Memory B cell (primary cell): ENCODE data around the gene TSEN15.
"Not testable (repeated sequence)": the region's sequence is repeated elsewhere in the genome, so short reads cannot be mapped to it uniquely, and the experiment has no call there.

ENCODE experiments used
- ATAC-seq: fragments of 150-1000 bp; cut with Tn5 transposase; 2 replicates; pipeline ENCODE4 v1.10.0; 2021; ENCODE audit warnings: low read depth, mild to moderate bottlenecking, moderate library complexity
- DNase-seq, 2 donors: peaks; one replicate each; pipeline ENCODE4 v3.0.0; 2022; ENCODE audit warnings: low spot score in 2 of 2
- H3K27ac Mint-ChIP-seq: one replicate; pipeline ENCODE4 v1.8.0; 2022; ENCODE audit warnings: mild to moderate bottlenecking, moderate library complexity, mixed read lengths
- H3K27me3 Mint-ChIP-seq: one replicate; pipeline ENCODE4 v1.8.0; 2022; ENCODE audit warnings: mixed read lengths
- H3K36me3 Mint-ChIP-seq: one replicate; pipeline ENCODE4 v1.8.0; 2022; ENCODE audit warnings: mild to moderate bottlenecking, mixed read lengths
- H3K4me1 Mint-ChIP-seq: one replicate; pipeline ENCODE4 v1.8.0; 2022; ENCODE audit warnings: mixed read lengths
- H3K4me3 Mint-ChIP-seq: one replicate; pipeline ENCODE4 v1.8.0; 2022; ENCODE audit warnings: mild to moderate bottlenecking, moderate library complexity, mixed read lengths
- H3K9me3 Mint-ChIP-seq: one replicate; pipeline ENCODE4 v1.8.0; 2022; ENCODE audit warnings: mixed read lengths

Gene TSEN15

DNA sequence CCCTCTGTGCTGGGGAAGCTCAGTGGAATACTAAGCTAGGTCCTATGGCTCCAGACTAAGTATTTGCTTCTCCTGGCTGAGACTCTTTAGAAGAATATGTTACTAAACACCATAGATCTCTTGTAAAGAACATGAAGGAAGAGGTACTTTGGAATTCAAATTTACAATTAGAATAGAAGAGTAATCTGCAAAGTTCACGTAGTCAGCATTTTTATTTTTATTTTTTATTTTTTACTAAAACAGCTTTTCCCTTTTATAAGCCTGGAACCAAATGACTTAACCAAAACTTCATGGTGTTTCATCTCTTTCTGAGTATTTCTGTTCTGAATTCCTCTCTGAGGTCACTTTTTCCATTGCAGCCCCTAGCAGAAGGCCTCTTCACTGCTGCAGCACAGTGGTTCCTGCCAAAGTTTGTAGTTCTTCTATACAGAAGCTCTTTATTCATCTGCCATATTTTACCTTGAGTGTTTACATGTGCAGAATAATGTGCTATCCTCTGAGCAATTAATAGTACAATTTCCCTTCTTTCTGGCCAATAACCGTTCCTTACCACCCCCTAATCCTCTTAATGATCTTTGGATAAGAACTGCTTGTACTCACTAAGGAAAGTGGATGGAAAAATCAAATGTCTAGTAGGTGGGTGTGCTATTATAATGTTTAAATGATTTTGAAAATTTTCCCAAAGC, 27.2 kb downstream of the TSEN15 start:
- ATAC-seq, result no peak
- Mint-ChIP-seq H3K9me3 (peaks cover 1% of the 10 kb centered on the region), H3K4me1 (no peaks in the 10 kb centered on the region), H3K36me3 (peaks cover 5% of the 10 kb centered on the region), H3K27me3 (no peaks in the 10 kb centered on the region), H3K27ac (no peak overlapping the region), H3K4me3 (no peak overlapping the region)
- DNase-seq, result no peak

DNA sequence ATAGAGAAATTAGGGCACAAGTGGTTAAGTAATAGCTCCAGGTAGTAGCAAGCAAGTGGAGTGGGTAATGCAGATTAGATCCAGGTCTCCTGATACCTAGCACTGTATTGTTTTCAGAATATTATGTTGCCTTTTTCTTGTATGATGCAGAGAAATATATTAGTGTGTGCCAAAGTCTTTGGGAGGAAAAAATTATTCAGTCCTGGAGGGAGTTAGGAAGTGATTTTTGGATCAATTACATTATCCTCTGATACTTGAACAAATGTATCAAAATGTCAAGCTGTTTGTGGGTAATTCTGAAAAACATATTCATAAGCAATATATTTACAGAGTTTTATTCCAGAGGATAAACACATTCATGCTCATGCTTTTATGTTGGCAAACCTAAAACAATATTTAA, 28.8 kb downstream of the TSEN15 start:
- H3K27ac Mint-ChIP-seq, result no peak overlapping the region

DNA sequence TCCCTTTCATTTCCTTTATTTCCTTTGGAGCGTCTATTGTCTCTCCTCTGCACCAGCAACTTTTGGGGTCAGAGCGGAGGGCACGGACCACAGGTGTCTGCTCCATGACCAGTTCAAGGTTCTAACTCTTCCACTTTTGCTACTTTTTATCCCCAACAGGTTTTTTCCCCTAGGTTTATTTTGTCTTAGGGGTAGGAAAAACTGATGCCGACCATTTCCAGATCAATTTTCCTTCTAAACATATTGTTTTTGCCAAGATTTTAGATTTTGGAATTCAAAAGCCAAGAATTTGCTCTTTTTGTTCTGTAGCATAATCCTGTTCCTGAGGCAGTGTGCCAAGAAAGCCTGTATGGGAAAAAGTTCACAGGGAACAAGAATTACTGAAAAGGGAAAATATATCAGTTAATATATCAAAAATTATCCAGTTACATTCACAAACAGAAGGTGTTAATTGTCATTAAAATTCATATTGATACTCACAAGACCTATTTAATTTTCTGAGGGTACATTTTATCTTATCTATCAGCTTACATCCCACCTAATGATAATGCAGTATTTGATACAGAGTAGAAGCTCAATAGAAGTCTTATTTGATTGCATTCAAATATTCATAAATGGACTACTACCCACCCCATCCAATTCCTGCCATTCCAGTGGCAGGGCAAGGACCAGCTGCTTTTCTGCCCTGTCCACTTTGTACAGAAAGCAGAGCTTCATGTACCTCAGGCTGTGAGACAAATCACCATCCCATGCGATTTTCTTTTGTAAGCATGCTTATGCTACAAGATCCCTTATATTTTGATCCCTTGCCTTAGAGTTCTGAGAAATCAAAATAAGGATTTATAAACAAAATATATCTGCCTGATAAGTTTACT, 31.2 kb downstream of the TSEN15 start:
- Mint-ChIP-seq H3K36me3 (peaks cover 13% of the 10 kb centered on the region), H3K27ac (no peak overlapping the region), H3K9me3 (no peaks in the 10 kb centered on the region), H3K27me3 (no peaks in the 10 kb centered on the region), H3K4me1 (no peaks in the 10 kb centered on the region), H3K4me3 (no peak overlapping the region)
- no peak for ATAC-seq
- DNase-seq, result no peak

More for the DNA sequence above, 28.8 kb downstream of the TSEN15 start:
- ATAC-seq, result no peak
- Mint-ChIP-seq H3K27me3 (no peaks in the 10 kb centered on the region), H3K9me3 (peaks cover 1% of the 10 kb centered on the region), H3K36me3 (peaks cover 6% of the 10 kb centered on the region), H3K4me1 (no peaks in the 10 kb centered on the region), H3K4me3 (no peak overlapping the region)
- no peak for DNase-seq

DNA sequence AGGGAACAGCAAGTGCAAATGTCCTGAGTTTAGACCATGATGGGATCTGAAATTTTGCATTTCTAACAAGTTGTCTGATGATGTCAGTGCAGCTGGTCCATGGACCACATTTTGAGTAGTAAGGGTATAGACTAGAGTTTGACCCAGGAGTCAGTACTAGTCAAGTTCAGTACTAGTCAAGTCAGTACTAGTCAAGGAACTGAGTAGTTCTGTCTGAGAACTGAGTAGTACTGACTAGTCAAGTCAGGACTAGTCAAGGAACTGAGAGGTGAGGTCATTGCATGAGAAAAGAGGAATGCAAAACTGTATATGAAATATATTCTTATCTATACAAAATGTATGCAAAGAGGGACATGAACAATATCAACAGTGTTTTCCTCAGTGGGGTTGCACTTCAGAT, 34.1 kb downstream of the TSEN15 start:
- H3K27me3 Mint-ChIP-seq, result no peaks in the 10 kb centered on the region
- no peak overlapping the region for H3K4me3 Mint-ChIP-seq
- H3K27ac Mint-ChIP-seq, result no peak overlapping the region
- ATAC-seq, result no peak
- H3K36me3 Mint-ChIP-seq, result peaks cover 13% of the 10 kb centered on the region
- H3K4me1 Mint-ChIP-seq, result no peaks in the 10 kb centered on the region
- no peak for DNase-seq
- H3K9me3 Mint-ChIP-seq, result no peaks in the 10 kb centered on the region

DNA sequence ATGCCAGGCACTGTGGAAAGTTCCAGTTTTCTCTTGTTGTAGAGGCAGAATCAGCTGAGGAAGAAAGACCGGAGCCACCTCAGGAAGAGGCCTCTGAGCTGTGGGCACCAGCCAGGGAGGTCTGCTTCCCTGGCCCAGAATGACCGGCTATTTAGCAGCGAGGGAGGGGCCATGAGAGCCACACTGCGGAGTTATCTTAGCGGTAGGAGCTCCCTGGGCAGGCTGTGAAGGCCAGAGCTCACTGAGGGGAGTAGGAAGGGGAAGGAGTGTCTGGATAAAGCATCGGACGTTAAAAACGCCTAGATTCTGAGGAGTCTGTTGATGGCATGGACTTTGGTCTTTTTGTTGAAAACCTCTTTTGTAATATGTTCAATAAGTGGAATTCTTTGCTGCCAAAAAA, 36.5 kb downstream of the TSEN15 start:
- Mint-ChIP-seq H3K4me3 (no peak overlapping the region), H3K27me3 (no peaks in the 10 kb centered on the region), H3K9me3 (no peaks in the 10 kb centered on the region), H3K36me3 (peaks cover 13% of the 10 kb centered on the region), H3K4me1 (no peaks in the 10 kb centered on the region), H3K27ac (no peak overlapping the region)
- no peak for DNase-seq
- no peak for ATAC-seq

- Mint-ChIP-seq H3K4me1 (no peaks in the 10 kb centered on the region), H3K9me3 (no peaks in the 10 kb centered on the region), H3K4me3 (no peak overlapping the region), H3K36me3 (peaks cover 15% of the 10 kb centered on the region), H3K27me3 (no peaks in the 10 kb centered on the region), H3K27ac (no peak overlapping the region)
- ATAC-seq (no peak), DNase-seq (no peak)
Observed at GRCh38 chr1:184093071-184093470, 41.5 kb downstream of the TSEN15 start.

DNA sequence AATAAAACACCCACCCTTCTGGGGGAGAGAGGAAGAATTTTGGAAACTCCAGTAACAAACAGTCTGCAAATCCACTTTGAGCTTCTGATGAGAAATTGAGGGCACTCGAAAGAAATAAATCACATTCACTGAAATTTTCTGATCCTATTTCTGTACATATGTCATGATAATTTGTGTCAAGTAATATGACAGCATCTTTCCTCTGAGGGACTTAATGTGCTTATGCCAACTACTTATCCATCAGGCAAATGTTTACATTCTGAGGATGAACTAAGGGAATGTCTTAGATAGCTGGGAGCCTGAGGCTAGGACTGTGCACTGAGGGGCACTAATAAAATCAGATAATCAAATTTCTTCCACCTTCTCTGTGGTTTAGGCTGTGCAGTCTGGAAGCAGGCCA, 44.5 kb downstream of the TSEN15 start:
- H3K9me3 Mint-ChIP-seq, result no peaks in the 10 kb centered on the region
- ATAC-seq (no peak), DNase-seq (no peak)
- no peak overlapping the region for H3K27ac Mint-ChIP-seq
- no peaks in the 10 kb centered on the region for H3K4me1 Mint-ChIP-seq
- H3K36me3 Mint-ChIP-seq, result peaks cover 18% of the 10 kb centered on the region
- H3K4me3 Mint-ChIP-seq, result no peak overlapping the region
- no peaks in the 10 kb centered on the region for H3K27me3 Mint-ChIP-seq

DNA sequence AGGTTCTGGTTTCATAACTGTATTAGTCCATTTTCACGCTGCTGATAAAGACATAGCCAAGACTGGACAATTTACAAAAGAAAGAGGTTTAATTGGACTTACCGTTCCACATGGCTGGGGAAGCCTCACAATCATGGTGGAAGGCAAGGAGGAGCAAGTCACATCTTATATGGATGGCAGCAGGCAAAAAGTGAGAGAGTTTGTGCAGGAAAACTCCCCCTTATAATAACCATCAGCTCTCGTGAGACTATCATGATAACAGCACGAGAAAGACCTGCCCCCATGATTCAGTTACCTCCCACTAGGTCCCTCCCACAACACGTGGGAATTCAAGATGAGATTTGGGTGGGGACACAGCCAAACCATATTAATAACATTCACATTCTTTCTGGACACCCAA, 45.0 kb downstream of the TSEN15 start:
- not testable (repeated sequence) for H3K27ac Mint-ChIP-seq, DNase-seq, H3K9me3 Mint-ChIP-seq, ATAC-seq, H3K27me3 Mint-ChIP-seq, H3K4me3 Mint-ChIP-seq, H3K4me1 Mint-ChIP-seq
- H3K36me3 Mint-ChIP-seq, result peaks cover 18% of the 10 kb centered on the region

DNA sequence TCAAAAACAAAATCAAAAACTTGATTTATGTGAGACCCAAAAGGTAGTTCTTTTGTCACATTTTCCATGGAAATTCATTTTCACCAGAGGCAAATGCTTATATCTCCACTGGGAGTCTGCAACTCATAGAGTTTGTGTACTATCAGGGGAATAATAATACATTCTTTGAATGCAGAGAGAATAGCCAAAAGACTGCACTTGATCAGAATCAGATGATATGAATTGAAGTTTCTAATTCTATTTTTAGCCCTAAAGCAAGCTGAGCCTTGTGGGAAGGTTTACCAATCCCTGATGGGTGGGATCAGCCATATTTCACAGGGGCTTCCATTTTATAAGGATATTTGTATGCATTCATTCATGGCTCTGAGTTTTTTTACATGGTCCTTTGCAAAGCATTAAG, 49.6 kb downstream of the TSEN15 start:
- no peak overlapping the region for H3K27ac Mint-ChIP-seq
- no peaks in the 10 kb centered on the region for H3K4me1 Mint-ChIP-seq
- H3K9me3 Mint-ChIP-seq, result peaks cover 15% of the 10 kb centered on the region
- peaks cover 31% of the 10 kb centered on the region for H3K36me3 Mint-ChIP-seq
- no peak overlapping the region for H3K4me3 Mint-ChIP-seq
- DNase-seq (no peak), ATAC-seq (no peak)
- no peaks in the 10 kb centered on the region for H3K27me3 Mint-ChIP-seq

- no peak overlapping the region for H3K4me3 Mint-ChIP-seq
- DNase-seq (no peak), ATAC-seq (no peak)
- peaks cover 29% of the 10 kb centered on the region for H3K36me3 Mint-ChIP-seq
- H3K27me3 Mint-ChIP-seq, result no peaks in the 10 kb centered on the region
- H3K27ac Mint-ChIP-seq, result no peak overlapping the region
- no peaks in the 10 kb centered on the region for H3K4me1 Mint-ChIP-seq
- H3K9me3 Mint-ChIP-seq, result peaks cover 15% of the 10 kb centered on the region
Observed at GRCh38 chr1:184101571-184101970, 50.0 kb downstream of the TSEN15 start.

- H3K27ac Mint-ChIP-seq, result no peak overlapping the region
- no peak overlapping the region for H3K4me3 Mint-ChIP-seq
Observed at GRCh38 chr1:184110272-184111204, 59.0 kb downstream of the TSEN15 start.

DNA sequence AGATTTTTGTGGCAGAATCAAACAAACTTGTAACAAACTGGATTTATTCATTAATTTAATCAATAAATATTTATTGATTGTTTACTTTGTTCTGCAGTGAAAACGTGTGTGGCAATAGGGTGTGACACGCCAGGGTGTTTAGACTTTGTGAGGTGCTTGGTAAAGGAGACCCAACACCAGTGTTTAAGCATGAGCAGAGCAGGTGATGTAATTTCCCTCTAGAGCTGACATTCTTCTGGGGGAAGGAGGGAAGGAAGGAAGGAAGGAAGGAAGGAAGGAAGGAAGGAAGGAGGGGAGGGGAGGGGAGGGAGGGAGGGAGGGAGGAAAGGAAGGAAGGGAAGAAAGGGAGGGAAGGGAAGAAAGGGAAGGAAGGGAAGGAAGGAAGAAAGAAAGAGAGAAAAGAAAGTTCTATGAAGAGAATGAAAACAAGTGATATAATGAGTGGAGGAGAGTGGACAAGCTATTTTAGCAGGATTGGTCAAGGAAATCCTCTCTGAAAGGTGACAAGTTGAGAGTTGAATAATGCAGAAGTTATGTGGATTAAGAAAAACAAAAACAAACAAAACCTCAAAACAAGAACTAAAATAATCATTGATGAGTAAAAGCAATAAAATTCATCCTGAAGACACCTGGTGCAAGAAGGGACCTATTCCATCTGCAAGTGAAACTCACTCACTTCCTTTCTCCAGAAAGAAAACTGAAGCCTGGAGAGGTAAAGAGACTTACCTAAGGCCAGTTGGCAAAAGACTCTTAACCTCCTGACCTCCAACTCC, 60.8 kb downstream of the TSEN15 start:
- ATAC-seq (no peak), DNase-seq (no peak)
- Mint-ChIP-seq H3K27ac (no peak overlapping the region), H3K4me3 (no peak overlapping the region), H3K27me3 (no peaks in the 10 kb centered on the region), H3K36me3 (peaks cover 4% of the 10 kb centered on the region), H3K4me1 (peaks cover 12% of the 10 kb centered on the region), H3K9me3 (peaks cover 3% of the 10 kb centered on the region)

More at GRCh38 chr1:184110272-184111204, 59.0 kb downstream of the TSEN15 start:
- Mint-ChIP-seq H3K27me3 (no peaks in the 10 kb centered on the region), H3K9me3 (peaks cover 8% of the 10 kb centered on the region), H3K36me3 (peaks cover 19% of the 10 kb centered on the region), H3K4me1 (peaks cover 12% of the 10 kb centered on the region)
- no peak for ATAC-seq
- DNase-seq, result no peak

DNA sequence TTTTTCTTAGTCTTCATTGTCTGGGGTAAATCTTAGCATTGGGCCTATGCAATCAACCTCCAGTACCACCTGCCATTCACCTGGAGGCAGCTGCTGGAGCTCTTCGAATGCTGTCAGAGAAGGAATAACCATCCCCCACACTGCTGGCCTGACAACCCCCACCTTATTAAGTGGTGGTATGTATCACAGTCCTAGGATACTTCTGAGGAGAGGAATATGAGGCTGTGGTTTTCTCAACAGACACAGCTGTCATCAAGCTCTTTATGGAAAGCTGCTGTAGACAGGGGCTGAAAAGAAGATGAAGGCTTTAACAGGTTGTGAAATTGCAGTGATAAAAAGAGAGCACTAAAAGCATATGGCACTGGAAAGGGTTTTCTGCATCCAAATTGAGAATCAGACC, 61.7 kb downstream of the TSEN15 start:
- Mint-ChIP-seq H3K4me1 (peaks cover 12% of the 10 kb centered on the region), H3K36me3 (peaks cover 2% of the 10 kb centered on the region), H3K27ac (no peak overlapping the region), H3K4me3 (no peak overlapping the region), H3K9me3 (peaks cover 3% of the 10 kb centered on the region), H3K27me3 (no peaks in the 10 kb centered on the region)
- ATAC-seq, result no peak
- DNase-seq, result no peak
